PC-3 (cell line): ENCODE measurements around the gene LTC4S.

Experiments used
- CTCF ChIP-seq: fragments of 300-600 bp; sonication (generic); conservative IDR thresholded peaks from 2 replicates; pipeline ENCODE4 v1.5.1; 2017; ENCODE audit warnings: antibody characterized with exemption, low read depth, mild to moderate bottlenecking, low read length
- EZH2phosphoT487 ChIP-seq: fragments of 300-600 bp; sonication (generic); IDR thresholded peaks from 2 replicates; pipeline ENCODE4 v1.6.1; 2018; ENCODE audit warnings: mild to moderate bottlenecking, antibody characterized with exemption, low read length, borderline replicate concordance

GRCh38 chr5:179746872-179747271 is 46.9 kb upstream of the LTC4S start:
- TF ChIP-seq CTCF = no peak
- TF ChIP-seq EZH2phosphoT487 = no peak
